Measurements from ENCODE around the gene ZFP1.
"Not testable (repeated sequence)": the region's sequence is repeated elsewhere in the genome, so short reads cannot be mapped to it uniquely, and the experiment has no call there.

DNA sequence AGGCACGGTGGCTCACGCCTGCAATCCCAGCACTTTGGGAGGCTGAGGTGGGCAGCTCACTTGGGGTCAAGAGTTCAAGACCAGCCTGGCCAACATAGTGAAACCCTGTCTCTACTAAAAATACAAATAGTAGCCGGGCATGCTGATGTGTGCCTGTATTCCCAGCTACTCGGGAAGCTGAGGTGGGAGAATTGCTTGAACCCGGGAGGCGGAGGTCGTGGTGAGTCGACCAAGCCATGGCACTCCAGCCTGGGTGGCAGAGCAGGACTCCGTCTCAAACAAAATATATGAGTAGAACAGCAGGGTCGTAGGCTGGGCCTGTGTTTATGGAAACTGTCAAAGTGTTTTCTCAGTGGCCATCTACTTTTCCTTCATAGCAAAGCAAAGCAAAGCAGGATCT is 63.0 kb downstream of the ZFP1 start:
- not testable (repeated sequence) for TF ChIP-seq CTCF (IDR thresholded peaks at IDR 0.05); RAD21 (conservative IDR thresholded peaks at IDR 0.05 in 1 of 2, IDR thresholded peaks at IDR 0.05 in 1 of 2); POLR2A (IDR thresholded peaks at IDR 0.05; ENCODE audit: low read length); RFX5 (IDR thresholded peaks at IDR 0.05); SMC3 (IDR thresholded peaks at IDR 0.05); PHF8 (IDR thresholded peaks at IDR 0.05; ENCODE audit: borderline replicate concordance, low read depth); HOXB5 (CRISPR knock-in tag; IDR thresholded peaks at IDR 0.05); KDM1A (IDR thresholded peaks at IDR 0.05; ENCODE audit: low read depth); NFE2L2 (conservative IDR thresholded peaks at IDR 0.05; ENCODE audit: low read length); MYC (IDR thresholded peaks at IDR 0.05; ENCODE audit: borderline replicate concordance, low read length); CHD2 (IDR thresholded peaks at IDR 0.05; ENCODE audit: low read length, partially characterized antibody)
- TF ChIP-seq, protein P1, sequence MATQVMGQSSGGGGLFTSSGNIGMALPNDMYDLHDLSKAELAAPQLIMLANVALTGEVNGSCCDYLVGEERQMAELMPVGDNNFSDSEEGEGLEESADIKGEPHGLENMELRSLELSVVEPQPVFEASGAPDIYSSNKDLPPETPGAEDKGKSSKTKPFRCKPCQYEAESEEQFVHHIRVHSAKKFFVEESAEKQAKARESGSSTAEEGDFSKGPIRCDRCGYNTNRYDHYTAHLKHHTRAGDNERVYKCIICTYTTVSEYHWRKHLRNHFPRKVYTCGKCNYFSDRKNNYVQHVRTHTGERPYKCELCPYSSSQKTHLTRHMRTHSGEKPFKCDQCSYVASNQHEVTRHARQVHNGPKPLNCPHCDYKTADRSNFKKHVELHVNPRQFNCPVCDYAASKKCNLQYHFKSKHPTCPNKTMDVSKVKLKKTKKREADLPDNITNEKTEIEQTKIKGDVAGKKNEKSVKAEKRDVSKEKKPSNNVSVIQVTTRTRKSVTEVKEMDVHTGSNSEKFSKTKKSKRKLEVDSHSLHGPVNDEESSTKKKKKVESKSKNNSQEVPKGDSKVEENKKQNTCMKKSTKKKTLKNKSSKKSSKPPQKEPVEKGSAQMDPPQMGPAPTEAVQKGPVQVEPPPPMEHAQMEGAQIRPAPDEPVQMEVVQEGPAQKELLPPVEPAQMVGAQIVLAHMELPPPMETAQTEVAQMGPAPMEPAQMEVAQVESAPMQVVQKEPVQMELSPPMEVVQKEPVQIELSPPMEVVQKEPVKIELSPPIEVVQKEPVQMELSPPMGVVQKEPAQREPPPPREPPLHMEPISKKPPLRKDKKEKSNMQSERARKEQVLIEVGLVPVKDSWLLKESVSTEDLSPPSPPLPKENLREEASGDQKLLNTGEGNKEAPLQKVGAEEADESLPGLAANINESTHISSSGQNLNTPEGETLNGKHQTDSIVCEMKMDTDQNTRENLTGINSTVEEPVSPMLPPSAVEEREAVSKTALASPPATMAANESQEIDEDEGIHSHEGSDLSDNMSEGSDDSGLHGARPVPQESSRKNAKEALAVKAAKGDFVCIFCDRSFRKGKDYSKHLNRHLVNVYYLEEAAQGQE (IDR thresholded peaks at IDR 0.05): not testable (repeated sequence)
- TF ChIP-seq, protein P2, sequence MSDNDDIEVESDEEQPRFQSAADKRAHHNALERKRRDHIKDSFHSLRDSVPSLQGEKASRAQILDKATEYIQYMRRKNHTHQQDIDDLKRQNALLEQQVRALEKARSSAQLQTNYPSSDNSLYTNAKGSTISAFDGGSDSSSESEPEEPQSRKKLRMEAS (IDR thresholded peaks at IDR 0.05): not testable (repeated sequence)

All from A549 (cell line).